H4 (cell line): ENCODE measurements around the gene YBX3. TPM values are rescaled to one million over a fixed set of nuclear protein-coding genes. Genes with fewer than 3 reads are reported as not detected.

Source experiments
- DNase-seq: peaks from one replicate; pipeline ENCODE4 v3.0.0-alpha.2; 2015; ENCODE audit warnings: low spot score
- total RNA-seq: library from RNA; depleted of rRNA; stranded (reverse); fragments of >200 nt; shearing (Covaris generic); gene quantifications from 2 replicates; pipeline ENCODE4 v1.2.3, GENCODE V29; 2014

Gene YBX3
- total RNA-seq, 1 experiment from 2014 or later: 96.7 TPM

GRCh38 chr12:10721651-10722501 is 1.2 kb downstream of the YBX3 start:
- DNase-seq: peak; percentile 99

GRCh38 chr12:10720974-10721650 is 2.0 kb downstream of the YBX3 start:
- DNase-seq: no peak

GRCh38 chr12:10719482-10719881 is 3.6 kb downstream of the YBX3 start:
- no peak for DNase-seq

GRCh38 chr12:10718279-10718821 is 4.8 kb downstream of the YBX3 start:
- DNase-seq: peak; percentile 60

DNA sequence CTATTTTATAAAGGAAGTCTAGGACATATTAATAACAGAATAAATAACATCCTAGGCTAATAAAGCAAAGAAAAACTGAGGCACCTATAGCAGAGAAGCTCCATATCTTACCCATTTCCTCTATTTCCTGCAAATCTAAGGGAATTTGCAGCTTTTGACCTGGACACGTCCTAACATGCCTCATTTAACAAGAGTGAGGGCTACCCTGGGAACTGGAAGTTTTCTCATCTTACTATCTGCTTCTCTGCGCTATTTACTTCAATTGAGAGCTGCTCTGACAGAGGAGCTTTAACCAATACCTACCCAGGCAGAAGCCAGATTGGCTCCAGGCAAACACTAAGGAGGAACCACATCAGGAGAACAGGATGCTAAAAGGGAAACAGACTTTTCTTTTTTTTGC is 5.7 kb downstream of the YBX3 start:
- DNase-seq: no peak

GRCh38 chr12:10716704-10717315 is 6.3 kb downstream of the YBX3 start:
- DNase-seq: peak; percentile 92

GRCh38 chr12:10716277-10716676 is 6.8 kb downstream of the YBX3 start:
- DNase-seq: no peak

DNA sequence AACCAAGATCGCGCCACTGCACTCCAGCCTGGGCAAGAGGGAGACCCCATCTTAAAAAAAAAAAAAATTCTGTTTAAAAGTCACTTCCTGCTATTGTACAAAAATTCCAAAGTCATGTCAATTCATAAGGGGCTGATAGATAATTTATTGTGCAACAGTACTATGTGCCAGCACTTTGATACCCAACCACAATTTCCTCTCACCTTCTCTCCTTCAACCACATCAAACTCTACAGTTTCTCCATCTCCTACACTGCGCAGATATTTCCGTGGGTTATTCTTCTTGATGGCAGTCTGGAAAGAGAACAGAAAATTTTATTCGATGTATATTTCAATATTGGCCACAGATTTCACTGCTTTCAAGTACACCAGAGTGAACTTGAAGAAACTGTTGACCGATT is 7.6 kb downstream of the YBX3 start:
- no peak for DNase-seq

- DNase-seq: no peak
Observed at GRCh38 chr12:10709808-10710207, 13.3 kb downstream of the YBX3 start.

- DNase-seq: no peak
Observed at GRCh38 chr12:10708862-10709261, 14.3 kb downstream of the YBX3 start.

GRCh38 chr12:10705655-10706054 is 17.5 kb downstream of the YBX3 start:
- no peak for DNase-seq

DNA sequence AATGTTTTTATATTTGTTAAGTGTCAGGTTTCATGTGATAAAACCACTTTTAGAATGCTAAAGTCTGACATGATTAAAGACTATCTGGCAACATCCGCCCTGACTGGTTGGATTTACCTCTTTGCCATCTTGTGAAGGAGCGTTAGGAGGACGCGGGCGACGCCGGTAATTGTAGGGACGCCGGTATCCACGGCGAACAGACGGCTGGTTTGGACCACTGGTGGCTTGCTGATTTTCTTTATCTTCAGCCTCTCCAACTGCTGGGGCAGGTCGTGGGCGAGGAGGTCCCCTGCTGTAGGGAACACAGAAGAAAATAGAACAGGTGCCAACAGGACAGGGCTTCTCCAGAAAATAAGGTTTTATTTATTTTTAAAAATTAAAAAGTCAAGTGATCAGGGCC is 21.3 kb downstream of the YBX3 start:
- DNase-seq: no peak

- DNase-seq: no peak
Observed at GRCh38 chr12:10701131-10701681, 21.9 kb downstream of the YBX3 start.

GRCh38 chr12:10700581-10700980 is 22.5 kb downstream of the YBX3 start:
- DNase-seq: no peak

GRCh38 chr12:10697862-10698261 is 25.3 kb downstream of the YBX3 start:
- no peak for DNase-seq

GRCh38 chr12:10697156-10697555 is 26.0 kb downstream of the YBX3 start:
- DNase-seq: no peak

GRCh38 chr12:10690906-10691305 is 32.2 kb downstream of the YBX3 start:
- no peak for DNase-seq

- no peak for DNase-seq
Observed at GRCh38 chr12:10689146-10689545, 34.0 kb downstream of the YBX3 start.

GRCh38 chr12:10688042-10688441 is 35.1 kb downstream of the YBX3 start:
- no peak for DNase-seq

DNA sequence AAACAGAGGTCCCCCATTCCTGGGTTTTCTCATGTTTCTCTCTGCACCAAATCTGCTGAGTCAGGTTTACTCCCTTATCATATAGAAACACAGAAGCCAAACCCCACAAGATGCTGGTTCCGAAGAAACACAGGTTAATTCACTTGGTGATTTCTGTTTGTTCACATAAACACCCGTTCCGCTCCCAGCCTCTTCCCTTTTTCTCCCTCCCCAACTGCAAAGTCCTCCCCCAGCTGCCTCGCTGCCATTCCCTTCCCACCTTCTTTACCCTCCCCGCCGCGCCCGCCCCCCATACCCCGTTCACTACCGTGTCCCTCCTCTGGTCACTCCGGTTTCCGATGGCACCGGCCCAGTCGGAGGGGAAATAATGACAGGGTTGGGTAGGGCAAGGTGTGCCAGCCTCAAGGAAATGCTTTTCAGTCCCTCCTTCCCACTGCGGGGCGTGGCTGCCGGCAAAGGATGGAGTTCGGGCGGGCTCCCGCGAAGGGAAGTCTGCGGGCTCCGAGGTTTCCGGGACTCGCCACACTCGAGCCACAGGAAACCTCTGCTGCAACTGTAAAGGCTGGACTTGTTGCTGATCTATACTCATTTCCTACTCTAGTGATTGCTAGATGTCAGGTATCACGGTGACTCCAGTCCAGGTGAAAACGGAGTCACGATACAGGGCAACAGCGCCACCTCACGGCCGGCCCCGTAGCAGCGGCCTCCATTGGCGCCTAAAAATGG is 49.3 kb downstream of the YBX3 start, which contains the start of gene STYK1:
TSS of gene STYK1 (minus strand) at position 394 of the 726 bp plus-strand sequence. CDS start 39,434 bp downstream, outside the sequence.
- DNase-seq: peak; percentile 67

DNA sequence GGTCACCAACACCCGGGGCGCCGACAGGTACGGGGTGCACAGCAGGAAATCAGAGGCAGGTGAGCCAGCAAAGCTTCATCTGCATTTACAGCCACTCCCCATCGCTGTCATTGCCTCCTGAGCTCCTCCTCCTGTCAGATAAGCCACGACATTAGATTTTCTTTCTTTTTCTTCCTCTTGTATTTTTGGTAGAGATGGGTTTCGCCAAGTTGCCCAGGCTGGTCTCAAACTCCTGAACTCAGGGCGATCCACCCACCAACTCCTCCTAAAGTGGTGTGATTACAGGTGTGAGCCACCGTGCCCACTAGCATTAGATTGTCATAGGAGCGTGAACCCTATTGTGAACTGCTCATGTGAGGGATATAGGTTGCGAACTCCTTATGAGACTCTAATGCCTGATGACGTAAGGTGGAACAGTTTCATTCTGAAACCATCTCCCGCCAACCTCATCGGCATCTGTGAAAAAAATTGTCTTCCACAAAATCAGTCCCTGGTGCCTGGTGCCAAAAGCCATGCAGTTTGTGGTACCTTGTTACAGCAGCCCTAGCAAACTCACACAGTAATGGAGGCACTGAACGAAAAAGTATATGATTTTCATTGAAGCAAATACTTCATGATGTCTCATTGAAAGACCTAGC is 50.8 kb downstream of the YBX3 start:
- DNase-seq: no peak
